Osteoblast (primary cell): ENCODE measurements around the gene STK11. TPM values are rescaled to one million over a fixed set of nuclear protein-coding genes. Genes with fewer than 3 reads are reported as not detected.

Experiments used
- DNase-seq: peaks from one replicate; pipeline ENCODE4 v3.0.0; 2011; ENCODE audit warnings: low spot score, mixed read lengths; ENCODE audit not compliant: insufficient read length; ENCODE audit errors: missing footprints
- H2AFZ ChIP-seq: 2 replicates; pipeline ENCODE4 v1.6.0; 2011; ENCODE audit warnings: mild to moderate bottlenecking, low read length
- H3K27ac ChIP-seq: 2 replicates; pipeline ENCODE4 v1.5.1; 2011; ENCODE audit warnings: mild to moderate bottlenecking, low read depth, low read length, moderate library complexity
- H3K27me3 ChIP-seq: 2 replicates; pipeline ENCODE4 v1.6.0; 2012; ENCODE audit warnings: mild to moderate bottlenecking, control low read depth, inconsistent platforms, low read length, moderate library complexity; ENCODE audit not compliant: insufficient read depth
- H3K36me3 ChIP-seq: 2 replicates; pipeline ENCODE4 v1.5.1; 2011; ENCODE audit warnings: mild to moderate bottlenecking, low read length, control low read depth, moderate library complexity; ENCODE audit not compliant: insufficient read depth
- H3K4me1 ChIP-seq: 2 replicates; pipeline ENCODE4 v1.5.1; 2011; ENCODE audit warnings: mild to moderate bottlenecking, low read length, control low read depth, moderate library complexity; ENCODE audit not compliant: insufficient read depth
- H3K4me2 ChIP-seq: 2 replicates; pipeline ENCODE4 v1.6.0; 2011; ENCODE audit warnings: mild to moderate bottlenecking, low read length; ENCODE audit not compliant: insufficient read depth
- H3K4me3 ChIP-seq: fragments of 200-600 bp; sonication (generic); 3 replicates; pipeline ENCODE4 v1.5.1; 2012; ENCODE audit warnings: mild to moderate bottlenecking, low read length, inconsistent platforms; ENCODE audit not compliant: insufficient read depth
- H3K79me2 ChIP-seq: 2 replicates; pipeline ENCODE4 v1.6.0; 2012; ENCODE audit warnings: mild to moderate bottlenecking, low read length, control low read depth, inconsistent platforms; ENCODE audit not compliant: insufficient read depth
- H3K9me3 ChIP-seq: 2 replicates; pipeline ENCODE4 v1.5.1; 2011; ENCODE audit warnings: low read depth, low read length, control low read depth
- H4K20me1 ChIP-seq: 2 replicates; pipeline ENCODE4 v1.6.0; 2012; ENCODE audit warnings: mild to moderate bottlenecking, low read length, control low read depth; ENCODE audit not compliant: insufficient read depth
- CTCF ChIP-seq: IDR thresholded peaks from 2 replicates; pipeline ENCODE4 v1.5.1; 2011; ENCODE audit warnings: mild to moderate bottlenecking, low read depth, low read length, moderate library complexity; ENCODE audit errors: extremely low read depth
- total RNA-seq: library from RNA; depleted of rRNA; stranded (reverse); fragments of >200 nt; gene quantifications from 2 replicates; pipeline ENCODE4 v1.2.3, GENCODE V29; 2012

STK11 gene
- total RNA-seq, 1 donor, result 100 TPM

- H3K36me3 ChIP-seq, result peaks cover 21% of the 10 kb centered on the region
- H2AFZ ChIP-seq, result no peak overlapping the region
- H3K4me2 ChIP-seq, result no peak overlapping the region
- peak; percentile 52 for DNase-seq
- peaks cover 77% of the 10 kb centered on the region for H3K79me2 ChIP-seq
- peaks cover 28% of the 10 kb centered on the region for H3K4me1 ChIP-seq
- H3K9me3 ChIP-seq, result no peaks in the 10 kb centered on the region
- no peak for TF ChIP-seq CTCF
- H3K4me3 ChIP-seq, result no peak overlapping the region
- peaks cover 33% of the 10 kb centered on the region for H4K20me1 ChIP-seq
- peak overlapping the region; percentile 51 for H3K27ac ChIP-seq
- no peaks in the 10 kb centered on the region for H3K27me3 ChIP-seq
Measured at GRCh38 chr19:1218751-1219567, 13.4 kb downstream of the STK11 start.

- DNase-seq, result no peak
- H3K4me2 ChIP-seq, result no peak overlapping the region
- TF ChIP-seq CTCF, result no peak
- no peaks in the 10 kb centered on the region for H3K27me3 ChIP-seq
- peaks cover 21% of the 10 kb centered on the region for H3K36me3 ChIP-seq
- H3K4me1 ChIP-seq, result peaks cover 18% of the 10 kb centered on the region
- no peaks in the 10 kb centered on the region for H3K9me3 ChIP-seq
- H4K20me1 ChIP-seq, result peaks cover 33% of the 10 kb centered on the region
- no peak overlapping the region for H2AFZ ChIP-seq
- H3K27ac ChIP-seq, result no peak overlapping the region
- peaks cover 67% of the 10 kb centered on the region for H3K79me2 ChIP-seq
- no peak overlapping the region for H3K4me3 ChIP-seq
Measured at GRCh38 chr19:1219786-1220476, 14.4 kb downstream of the STK11 start.

GRCh38 chr19:1220477-1220930, 14.9 kb downstream of the STK11 start:
- peaks cover 61% of the 10 kb centered on the region for H3K79me2 ChIP-seq
- no peak overlapping the region for H3K4me2 ChIP-seq
- no peaks in the 10 kb centered on the region for H3K9me3 ChIP-seq
- no peak for DNase-seq
- H3K36me3 ChIP-seq, result peaks cover 21% of the 10 kb centered on the region
- peaks cover 13% of the 10 kb centered on the region for H3K4me1 ChIP-seq
- no peak for TF ChIP-seq CTCF
- H2AFZ ChIP-seq, result no peak overlapping the region
- H3K27me3 ChIP-seq, result no peaks in the 10 kb centered on the region
- no peak overlapping the region for H3K4me3 ChIP-seq
- H4K20me1 ChIP-seq, result peaks cover 34% of the 10 kb centered on the region
- H3K27ac ChIP-seq, result no peak overlapping the region
